H9 (cell line): Measurements from ENCODE around the gene ZFAND3. TPM values are rescaled to one million over a fixed set of nuclear protein-coding genes. Genes with fewer than 3 reads are reported as not detected.

Experiments
- DNase-seq: peaks from one replicate; pipeline ENCODE4 v3.0.0-alpha.2; 2017
- H2AFZ ChIP-seq: one replicate; pipeline ENCODE4 v1.6.1; 2013; ENCODE audit warnings: mild to moderate bottlenecking, low read length, control low read depth, moderate library complexity
- H2AK5ac ChIP-seq: 2 replicates; pipeline ENCODE4 v1.6.1; 2013; ENCODE audit warnings: low read length, control low read depth, mixed read lengths; ENCODE audit not compliant: insufficient read length
- H2BK120ac ChIP-seq: one replicate; pipeline ENCODE4 v1.6.1; 2013; ENCODE audit warnings: low read depth, mild to moderate bottlenecking, low read length, control low read depth, inconsistent platforms; ENCODE audit not compliant: poor library complexity, severe bottlenecking
- H2BK12ac ChIP-seq: 2 replicates; pipeline ENCODE4 v1.6.1; 2013; ENCODE audit warnings: low read length, control low read depth, mixed read lengths, low read depth; ENCODE audit not compliant: insufficient read length
- H2BK15ac ChIP-seq: 2 replicates; pipeline ENCODE4 v1.6.1; 2013; ENCODE audit warnings: low read depth, low read length, control low read depth
- H2BK20ac ChIP-seq: one replicate; pipeline ENCODE4 v1.6.1; 2013; ENCODE audit warnings: low read depth, mild to moderate bottlenecking, low read length, control low read depth, inconsistent platforms; ENCODE audit not compliant: poor library complexity, severe bottlenecking
- H2BK5ac ChIP-seq: 2 replicates; pipeline ENCODE4 v1.6.1; 2013; ENCODE audit warnings: low read length, control low read depth, mixed read lengths; ENCODE audit not compliant: insufficient read length
- H3K14ac ChIP-seq: 2 replicates; pipeline ENCODE4 v1.6.1; 2013; ENCODE audit warnings: low read length, control low read depth; ENCODE audit not compliant: insufficient read depth
- H3K18ac ChIP-seq: 2 replicates; pipeline ENCODE4 v1.6.1; 2013; ENCODE audit warnings: low read depth, mild to moderate bottlenecking, mixed read lengths, low read length, control low read depth; ENCODE audit not compliant: insufficient read length
- H3K23ac ChIP-seq: 2 replicates; pipeline ENCODE4 v1.6.1; 2013; ENCODE audit warnings: low read length, control low read depth, mixed read lengths, low read depth; ENCODE audit not compliant: insufficient read length
- H3K23me2 ChIP-seq: 2 replicates; pipeline ENCODE4 v1.6.1; 2013; ENCODE audit warnings: low read depth, mild to moderate bottlenecking, mixed read lengths, low read length, control low read depth; ENCODE audit not compliant: insufficient read length, poor library complexity, severe bottlenecking
- H3K27ac ChIP-seq: 2 replicates; pipeline ENCODE4 v1.5.1; 2013; ENCODE audit warnings: low read length, control low read depth, mixed read lengths, low read depth; ENCODE audit not compliant: insufficient read length
- H3K27me3 ChIP-seq: 2 replicates; pipeline ENCODE4 v1.6.1; 2013; ENCODE audit warnings: low read length, control low read depth, inconsistent platforms; ENCODE audit not compliant: insufficient read depth
- H3K4ac ChIP-seq: 2 replicates; pipeline ENCODE4 v1.6.1; 2013; ENCODE audit warnings: low read depth, mild to moderate bottlenecking, control low read depth, inconsistent platforms, low read length, moderate library complexity
- H3K4me1 ChIP-seq: 2 replicates; pipeline ENCODE4 v1.6.1; 2013; ENCODE audit warnings: low read length, control low read depth, inconsistent platforms; ENCODE audit not compliant: insufficient read depth
- H3K4me2 ChIP-seq: 2 replicates; pipeline ENCODE4 v1.6.1; 2013; ENCODE audit warnings: low read length, control low read depth, mixed read lengths; ENCODE audit not compliant: insufficient read length, insufficient read depth
- H3K56ac ChIP-seq: 2 replicates; pipeline ENCODE4 v1.6.1; 2013; ENCODE audit warnings: low read depth, mild to moderate bottlenecking, mixed read lengths, low read length, control low read depth; ENCODE audit not compliant: insufficient read length
- H3K79me1 ChIP-seq: 2 replicates; pipeline ENCODE4 v1.6.1; 2013; ENCODE audit warnings: low read depth, mild to moderate bottlenecking, moderate library complexity, low read length, control low read depth, inconsistent platforms; ENCODE audit not compliant: insufficient read depth, poor library complexity, severe bottlenecking
- H3K79me2 ChIP-seq: 2 replicates; pipeline ENCODE4 v1.6.1; 2013; ENCODE audit warnings: low read length, control low read depth, inconsistent platforms; ENCODE audit not compliant: insufficient read depth
- H3K9ac ChIP-seq: 2 replicates; pipeline ENCODE4 v1.6.1; 2013; ENCODE audit warnings: low read length, control low read depth, mixed read lengths; ENCODE audit not compliant: insufficient read length; ENCODE audit errors: extremely low read depth
- H3K9me3 ChIP-seq: one replicate; pipeline ENCODE4 v1.6.1; 2013; ENCODE audit warnings: low read depth, low read length, inconsistent platforms; ENCODE audit not compliant: control insufficient read depth
- H3T11ph ChIP-seq: one replicate; pipeline ENCODE4 v1.6.1; 2013; ENCODE audit warnings: mild to moderate bottlenecking, low read length, control low read depth, inconsistent platforms
- H4K20me1 ChIP-seq: one replicate; pipeline ENCODE4 v1.6.1; 2013; ENCODE audit not compliant: control insufficient read depth, insufficient read length, insufficient read depth
- H4K5ac ChIP-seq: 2 replicates; pipeline ENCODE4 v1.6.1; 2013; ENCODE audit warnings: low read depth, mild to moderate bottlenecking, mixed read lengths, low read length, control low read depth; ENCODE audit not compliant: insufficient read length
- H4K8ac ChIP-seq: replicated peaks from 2 replicates; pipeline ENCODE4 v1.6.1; 2013; ENCODE audit warnings: low read length, control low read depth, mixed read lengths, low read depth; ENCODE audit not compliant: insufficient read length
- H4K91ac ChIP-seq: 2 replicates; pipeline ENCODE4 v1.6.1; 2013; ENCODE audit warnings: low read depth, mild to moderate bottlenecking, moderate library complexity, mixed read lengths, low read length, control low read depth; ENCODE audit not compliant: insufficient read length
- H3K27ac Mint-ChIP-seq, 3 experiments: 2 replicates in 2 of 3; 3 replicates in 1 of 3; pipeline ENCODE4 v1.8.0; 2020 to 2021; ENCODE audit warnings: mixed read lengths in 3 of 3, mild to moderate bottlenecking in 1 of 3, moderate library complexity in 1 of 3
- H3K27me3 Mint-ChIP-seq: 2 replicates; pipeline ENCODE4 v1.8.0; 2021; ENCODE audit warnings: low read depth, mild to moderate bottlenecking, moderate library complexity, mixed read lengths
- H3K36me3 Mint-ChIP-seq, 3 experiments: 2 replicates in 2 of 3; 3 replicates in 1 of 3; pipeline ENCODE4 v1.8.0; 2020 to 2021; ENCODE audit warnings: low read depth in 3 of 3, mixed read lengths in 3 of 3; ENCODE audit not compliant: insufficient read depth in 1 of 3
- H3K4me1 Mint-ChIP-seq, 2 experiments: 2 replicates each; pipeline ENCODE4 v1.8.0; 2020; ENCODE audit warnings: mixed read lengths in 2 of 2
- H3K4me3 Mint-ChIP-seq, 2 experiments: 2 replicates in 1 of 2; 3 replicates in 1 of 2; pipeline ENCODE4 v1.8.0; 2020 to 2021; ENCODE audit warnings: mild to moderate bottlenecking in 2 of 2, mixed read lengths in 2 of 2, moderate library complexity in 1 of 2
- H3K9me3 Mint-ChIP-seq, 2 experiments: 2 replicates in 1 of 2; 3 replicates in 1 of 2; pipeline ENCODE4 v1.8.0; 2020; ENCODE audit warnings: mild to moderate bottlenecking in 2 of 2, mixed read lengths in 2 of 2, moderate library complexity in 1 of 2
- total RNA-seq: library from RNA; stranded (reverse); gene quantifications from 2 replicates; pipeline ENCODE4 v1.2.1, GENCODE V29; 2021
- TF ChIP-seq, protein P1 (sequence below): fragments of 200-600 bp; sonication (generic); conservative IDR thresholded peaks from 3 replicates; pipeline ENCODE4 v1.8.0; 2021; ENCODE audit warnings: antibody characterized with exemption, mild to moderate bottlenecking

The ZFAND3 gene
- total RNA-seq, 1 experiment from 2014 or later = 57.7 TPM

DNA sequence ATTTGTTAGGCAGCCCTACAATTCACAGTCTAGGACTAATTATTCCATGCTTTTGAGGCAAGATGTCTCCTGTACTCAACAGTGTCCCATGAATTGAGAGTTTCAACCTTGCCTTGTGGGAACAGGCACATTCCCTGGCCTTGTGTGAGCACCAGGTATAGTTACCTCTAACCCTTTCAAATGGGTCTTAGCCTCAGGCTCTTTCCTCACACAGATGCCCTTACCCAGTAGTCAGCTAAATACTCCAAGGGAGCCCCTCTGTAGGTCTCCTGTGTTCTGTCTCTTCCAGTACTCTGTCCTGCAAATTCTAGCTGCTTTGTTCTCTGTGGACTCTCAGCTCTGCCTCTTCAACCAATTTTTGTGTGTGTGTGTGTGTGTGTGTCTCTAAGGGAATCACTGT lies 135.3 kb downstream of the ZFAND3 start:
- Histone ChIP-seq H2AK5ac (no peak overlapping the region), H3K4me1 (no peaks in the 10 kb centered on the region), H3K9me3 (no peaks in the 10 kb centered on the region), H3K79me1 (peaks cover 4% of the 10 kb centered on the region), H4K8ac (no peak overlapping the region), H2BK120ac (no peak overlapping the region), H4K91ac (no peak overlapping the region), H3T11ph (no peak overlapping the region), H3K56ac (no peak overlapping the region), H3K14ac (no peak overlapping the region), H3K18ac (no peak overlapping the region), H4K20me1 (no peaks in the 10 kb centered on the region), H2BK20ac (no peak overlapping the region), H3K23me2 (no peaks in the 10 kb centered on the region), H3K79me2 (peaks cover 2% of the 10 kb centered on the region; the same call in 1 of the 2 replicates), H3K23ac (no peak overlapping the region), H3K4ac (no peak overlapping the region), H3K27ac (no peak overlapping the region), H3K9ac (no peak overlapping the region), H4K5ac (no peak overlapping the region), H2BK12ac (no peak overlapping the region), H2BK15ac (no peak overlapping the region), H2BK5ac (no peak overlapping the region), H2AFZ (no peak overlapping the region), H3K4me2 (no peak overlapping the region), H3K27me3 (no peaks in the 10 kb centered on the region)
- H3K27ac Mint-ChIP-seq = no peak overlapping the region
- TF ChIP-seq, protein P1, sequence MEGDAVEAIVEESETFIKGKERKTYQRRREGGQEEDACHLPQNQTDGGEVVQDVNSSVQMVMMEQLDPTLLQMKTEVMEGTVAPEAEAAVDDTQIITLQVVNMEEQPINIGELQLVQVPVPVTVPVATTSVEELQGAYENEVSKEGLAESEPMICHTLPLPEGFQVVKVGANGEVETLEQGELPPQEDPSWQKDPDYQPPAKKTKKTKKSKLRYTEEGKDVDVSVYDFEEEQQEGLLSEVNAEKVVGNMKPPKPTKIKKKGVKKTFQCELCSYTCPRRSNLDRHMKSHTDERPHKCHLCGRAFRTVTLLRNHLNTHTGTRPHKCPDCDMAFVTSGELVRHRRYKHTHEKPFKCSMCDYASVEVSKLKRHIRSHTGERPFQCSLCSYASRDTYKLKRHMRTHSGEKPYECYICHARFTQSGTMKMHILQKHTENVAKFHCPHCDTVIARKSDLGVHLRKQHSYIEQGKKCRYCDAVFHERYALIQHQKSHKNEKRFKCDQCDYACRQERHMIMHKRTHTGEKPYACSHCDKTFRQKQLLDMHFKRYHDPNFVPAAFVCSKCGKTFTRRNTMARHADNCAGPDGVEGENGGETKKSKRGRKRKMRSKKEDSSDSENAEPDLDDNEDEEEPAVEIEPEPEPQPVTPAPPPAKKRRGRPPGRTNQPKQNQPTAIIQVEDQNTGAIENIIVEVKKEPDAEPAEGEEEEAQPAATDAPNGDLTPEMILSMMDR = no peak
- H3K4me3 Mint-ChIP-seq = no peak overlapping the region
- no peaks in the 10 kb centered on the region for H3K9me3 Mint-ChIP-seq
- no peaks in the 10 kb centered on the region for H3K27me3 Mint-ChIP-seq
- H3K36me3 Mint-ChIP-seq = no peaks in the 10 kb centered on the region
- H3K4me1 Mint-ChIP-seq = peaks cover 6 to 8% of the 10 kb centered on the region in 2 experiments; a peak in 3 of 4 replicates
- DNase-seq = no peak
